Gastroesophageal sphincter (tissue), 4 donors: ENCODE results near the gene RGL1. TPM values are rescaled to one million over a fixed set of nuclear protein-coding genes. Genes with fewer than 3 reads are reported as not detected.
A peak's percentile ranks its signal among the peaks of the same experiment; 100 is the strongest.

ENCODE experiments used
- ATAC-seq: fragments of 150-250 bp; one replicate; pipeline ENCODE4 v1.9.1; 2016; ENCODE audit warnings: mild to moderate bottlenecking, moderate library complexity
- H3K27ac ChIP-seq, 4 donors: fragments of 200-600 bp; sonication (generic) in 3 of 4; 1 replicate in 3 of 4; 2 replicates in 1 of 4; pipeline ENCODE4 v1.5.1; 2016 to 2019
- H3K27me3 ChIP-seq: fragments of 200-600 bp; sonication (generic); one replicate; pipeline ENCODE4 v1.5.1; 2019
- H3K36me3 ChIP-seq, 2 donors: fragments of 200-600 bp; sonication (generic); one replicate each; pipeline ENCODE4 v1.5.1; 2019; ENCODE audit warnings: control low read depth in 1 of 2
- H3K4me1 ChIP-seq, 3 donors: fragments of 200-600 bp; sonication (generic); 1 replicate in 2 of 3; 2 replicates in 1 of 3; pipeline ENCODE4 v1.5.1; 2016 to 2019; ENCODE audit warnings: control low read depth in 2 of 3
- H3K4me3 ChIP-seq, 2 donors: fragments of 200-600 bp; sonication (generic); one replicate each; pipeline ENCODE4 v1.5.1; 2019; ENCODE audit warnings: mild to moderate bottlenecking in 1 of 2, moderate library complexity in 1 of 2
- H3K9me3 ChIP-seq, 3 donors: fragments of 200-600 bp; sonication (generic); one replicate each; pipeline ENCODE4 v1.5.1; 2017 to 2019; ENCODE audit warnings: control low read depth in 2 of 3
- CTCF ChIP-seq, 4 experiments: fragments of 200-600 bp in 2 of 4; fragments of 450-650 bp in 2 of 4; sonication (generic) in 1 of 4; IDR thresholded peaks; one replicate each; pipeline ENCODE4 v1.5.1; 2017 to 2019; ENCODE audit warnings: antibody characterized with exemption in 4 of 4, mild to moderate bottlenecking in 2 of 4, moderate library complexity in 2 of 4
- EP300 ChIP-seq: sonication (generic); formaldehyde crosslinking; IDR thresholded peaks from one replicate; pipeline ENCODE4 v1.6.1; 2017; ENCODE audit warnings: antibody characterized with exemption, mild to moderate bottlenecking
- POLR2A ChIP-seq, 2 donors: fragments of 450-650 bp; IDR thresholded peaks; one replicate each; pipeline ENCODE4 v1.6.1; 2017; ENCODE audit warnings: antibody characterized with exemption in 2 of 2, mild to moderate bottlenecking in 2 of 2, moderate library complexity in 1 of 2
- POLR2AphosphoS5 ChIP-seq: sonication (generic); formaldehyde crosslinking; IDR thresholded peaks from one replicate; pipeline ENCODE4 v1.6.1; 2017; ENCODE audit warnings: antibody characterized with exemption
- WGBS, 2 donors: methylation state at CpG; one replicate each; pipeline ENCODE4 v1.1.5; 2018; ENCODE audit warnings: low coverage in 1 of 2; 5-methylcytosine and 5-hydroxymethylcytosine counted together
- total RNA-seq, 4 donors: library from RNA; depleted of rRNA; stranded (reverse); fragments of >200 nt; gene quantifications; one replicate each; pipeline ENCODE4 v1.1.0, GENCODE V29; 2016

Gene RGL1
- total RNA-seq, 4 donors from 2014 or later = 31.3 to 57.8 (median 38.9) TPM

GRCh38 chr1:183827801-183828200 is 22.9 kb downstream of the RGL1 start:
- H3K36me3 ChIP-seq = no peaks in the 10 kb centered on the region
- H3K27me3 ChIP-seq = no peaks in the 10 kb centered on the region
- H3K9me3 ChIP-seq = no peaks in the 10 kb centered on the region
- H3K4me3 ChIP-seq = no peak overlapping the region
- peaks cover 11 to 85% (median 26%) of the 10 kb centered on the region in 3 donors for H3K4me1 ChIP-seq
- H3K27ac ChIP-seq = peak overlapping the region; percentile 25 to 83 (median 57)
- peak; percentile 32 for ATAC-seq
- no peak for TF ChIP-seq POLR2A (IDR thresholded peaks at IDR 0.05)
- TF ChIP-seq CTCF (IDR thresholded peaks at IDR 0.05) = no peak
- no peak for TF ChIP-seq EP300
- no peak for TF ChIP-seq POLR2AphosphoS5

GRCh38 chr1:183830389-183830788 is 25.5 kb downstream of the RGL1 start:
- 71 to 92% methylated on average over 1 of the region's 1 CpG for WGBS, 2 donors
- no peaks in the 10 kb centered on the region for H3K9me3 ChIP-seq
- no peak overlapping the region for H3K27ac ChIP-seq
- H3K27me3 ChIP-seq = no peaks in the 10 kb centered on the region
- ATAC-seq = no peak
- no peak overlapping the region for H3K4me3 ChIP-seq
- no peaks in the 10 kb centered on the region for H3K36me3 ChIP-seq
- TF ChIP-seq EP300 (no peak), POLR2AphosphoS5 (no peak), CTCF (IDR thresholded peaks at IDR 0.05) (no peak), POLR2A (IDR thresholded peaks at IDR 0.05) (no peak)
- H3K4me1 ChIP-seq = peaks cover 20 to 81% (median 23%) of the 10 kb centered on the region in 3 donors

GRCh38 chr1:183831311-183831710 is 26.4 kb downstream of the RGL1 start:
- Histone ChIP-seq H3K27ac (peak overlapping the region in 3 of 4 donors; percentile 5 to 29 (median 27)), H3K36me3 (no peaks in the 10 kb centered on the region), H3K27me3 (no peaks in the 10 kb centered on the region), H3K4me3 (no peak overlapping the region), H3K9me3 (no peaks in the 10 kb centered on the region), H3K4me1 (peaks cover 20 to 83% (median 25%) of the 10 kb centered on the region in 3 donors)
- TF ChIP-seq CTCF (IDR thresholded peaks at IDR 0.05) = no peak
- TF ChIP-seq POLR2A (IDR thresholded peaks at IDR 0.05) = no peak
- TF ChIP-seq EP300 = no peak
- TF ChIP-seq POLR2AphosphoS5 = no peak
- no peak for ATAC-seq

- no peak for TF ChIP-seq POLR2AphosphoS5
- ATAC-seq = no peak
- H3K9me3 ChIP-seq = no peaks in the 10 kb centered on the region
- no peak overlapping the region for H3K27ac ChIP-seq
- no peak overlapping the region for H3K4me3 ChIP-seq
- H3K36me3 ChIP-seq = no peaks in the 10 kb centered on the region
- peaks cover 20 to 82% (median 24%) of the 10 kb centered on the region in 3 donors for H3K4me1 ChIP-seq
- H3K27me3 ChIP-seq = no peaks in the 10 kb centered on the region
These were observed 27.5 kb downstream of the RGL1 start for GRCh38 chr1:183832459-183832858.

- Histone ChIP-seq H3K9me3 (no peaks in the 10 kb centered on the region), H3K36me3 (peaks cover 0 to 8% of the 10 kb centered on the region in 2 donors), H3K4me3 (peak overlapping the region in 1 of 2 donors; percentile 14), H3K27me3 (no peaks in the 10 kb centered on the region), H3K4me1 (peaks cover 9 to 70% (median 15%) of the 10 kb centered on the region in 3 donors), H3K27ac (peak overlapping the region; percentile 57 to 75 (median 63))
- peak; percentile 63 for ATAC-seq
- no peak for TF ChIP-seq POLR2A (IDR thresholded peaks at IDR 0.05)
- TF ChIP-seq POLR2AphosphoS5 = peak; percentile 28
- 29 to 44% methylated on average over 3 of the region's 3 CpGs for WGBS, 2 donors
These were observed 29.6 kb downstream of the RGL1 start for GRCh38 chr1:183834568-183834967.

- Histone ChIP-seq H3K9me3 (no peaks in the 10 kb centered on the region), H3K36me3 (peaks cover 0 to 8% of the 10 kb centered on the region in 2 donors), H3K4me3 (no peak overlapping the region), H3K4me1 (peaks cover 9 to 57% (median 15%) of the 10 kb centered on the region in 3 donors), H3K27me3 (no peaks in the 10 kb centered on the region), H3K27ac (no peak overlapping the region)
- WGBS, 2 donors = 60 to 69% methylated on average over 3 to 4 of the region's 4 CpGs
- no peak for TF ChIP-seq POLR2A (IDR thresholded peaks at IDR 0.05)
- TF ChIP-seq EP300 = no peak
- no peak for TF ChIP-seq CTCF (IDR thresholded peaks at IDR 0.05)
- TF ChIP-seq POLR2AphosphoS5 = no peak
- ATAC-seq = no peak
These were observed 31.7 kb downstream of the RGL1 start for GRCh38 chr1:183836598-183836997.
